HL-60/S4 (cell line): ENCODE measurements around the gene SH3D19.
"Not testable (repeated sequence)": the region's sequence is repeated elsewhere in the genome, so short reads cannot be mapped to it uniquely, and the experiment has no call there.

ENCODE experiments used
- in situ Hi-C: fragments of 300-500 bp; cut with MboI; formaldehyde crosslinking; loops from 2 replicates; pipeline ENCODE4 v1.14.3; 2022; ENCODE audit warnings: low sequenced_read_pairs

Gene SH3D19

DNA sequence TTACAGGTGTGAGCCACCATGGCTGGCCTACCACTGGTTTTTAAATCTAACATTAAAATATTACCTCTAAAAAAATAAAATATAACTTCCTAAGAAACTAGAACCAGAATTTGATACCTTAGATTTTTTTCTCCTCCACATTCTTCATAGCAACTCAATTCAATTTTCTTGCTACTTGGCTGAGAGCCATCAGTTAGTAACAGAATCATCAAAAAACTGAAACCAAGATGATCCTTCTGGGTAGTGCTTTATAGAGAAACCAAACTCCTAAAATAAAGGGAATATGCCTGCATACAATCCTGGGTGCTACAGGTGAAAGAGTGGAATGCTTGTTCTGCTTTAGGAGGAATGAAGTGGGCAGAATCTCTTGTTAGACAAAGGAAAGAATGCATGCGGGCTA lies 161.6 kb downstream of the SH3D19 start:
- in situ Hi-C loops, result no loop called here

DNA sequence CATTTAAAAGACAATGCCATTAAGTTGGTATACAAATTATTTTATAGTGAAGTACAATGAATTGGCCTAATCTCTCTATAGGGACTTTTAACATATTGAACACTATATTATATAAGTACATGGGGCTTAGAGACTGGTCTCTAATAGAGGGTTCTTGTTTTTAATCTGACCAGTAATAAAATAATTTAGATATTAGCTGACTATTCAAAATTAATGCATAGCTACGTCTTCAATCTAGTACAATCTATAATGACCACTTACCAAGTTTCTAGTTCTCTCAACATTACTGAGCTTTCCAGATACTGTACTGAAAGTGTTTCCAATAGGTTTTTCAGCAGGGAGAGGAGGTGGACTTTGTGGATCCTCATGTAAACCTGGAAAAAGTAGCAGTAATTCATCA lies 166.4 kb downstream of the SH3D19 start:
- in situ Hi-C loops, result no loop called here

DNA sequence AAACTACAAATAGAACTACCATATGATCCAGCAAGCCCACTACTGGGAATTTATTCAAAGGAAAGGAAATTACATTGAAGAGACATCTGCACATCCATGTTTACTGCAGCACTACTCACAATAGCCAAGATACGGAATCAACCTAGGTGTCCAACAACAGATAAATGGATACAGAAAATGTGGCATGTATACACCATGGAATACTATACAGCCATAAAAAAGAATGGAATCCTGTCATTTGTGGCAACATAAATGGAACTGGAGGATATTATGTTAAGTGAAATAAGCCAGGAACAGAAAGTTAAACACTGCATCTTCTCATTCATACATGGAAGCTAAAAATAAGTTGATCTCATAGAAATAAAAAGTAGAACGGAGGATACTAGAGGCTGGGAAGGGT lies 167.9 kb downstream of the SH3D19 start:
- in situ Hi-C loops, result no loop called here

DNA sequence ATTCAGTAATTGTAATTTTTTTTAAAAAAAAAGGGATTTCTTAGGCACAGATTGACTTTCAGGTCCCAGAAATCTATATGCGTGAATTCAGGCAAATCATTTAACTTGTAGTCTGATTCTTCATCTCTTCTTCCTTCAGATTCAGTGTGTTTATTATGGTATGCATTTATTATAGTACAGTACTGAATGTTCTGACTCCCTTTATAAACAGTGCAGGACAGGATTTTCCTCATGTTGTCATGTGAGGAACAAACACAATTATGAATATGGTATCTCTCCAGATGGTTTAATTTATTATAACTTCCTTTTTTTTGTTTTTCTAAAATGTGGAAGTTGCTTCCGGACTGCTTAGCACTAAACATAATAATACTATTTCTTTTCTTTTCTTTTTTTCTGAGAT lies 171.8 kb downstream of the SH3D19 start:
- in situ Hi-C loops, result no loop called here

DNA sequence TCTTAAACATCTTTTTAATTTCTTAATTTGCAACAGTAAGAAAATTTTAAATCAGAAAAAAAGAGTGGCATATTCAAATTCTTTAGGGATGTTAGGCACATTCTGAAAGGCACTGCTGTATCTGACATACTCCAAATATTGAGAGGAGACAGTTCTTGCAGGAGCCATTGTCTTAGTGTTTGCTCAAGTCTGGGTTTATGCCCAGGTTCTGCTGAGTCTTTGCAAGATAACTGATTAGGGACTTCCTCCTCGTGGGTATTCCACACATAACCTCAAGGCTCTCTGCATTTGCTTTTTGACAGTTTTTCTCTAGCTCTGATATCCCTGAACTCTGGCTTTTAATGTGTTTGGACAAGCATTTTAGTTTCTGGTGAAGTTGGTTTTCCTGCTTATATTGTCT lies 173.4 kb downstream of the SH3D19 start:
- in situ Hi-C loops, result no loop called here

DNA sequence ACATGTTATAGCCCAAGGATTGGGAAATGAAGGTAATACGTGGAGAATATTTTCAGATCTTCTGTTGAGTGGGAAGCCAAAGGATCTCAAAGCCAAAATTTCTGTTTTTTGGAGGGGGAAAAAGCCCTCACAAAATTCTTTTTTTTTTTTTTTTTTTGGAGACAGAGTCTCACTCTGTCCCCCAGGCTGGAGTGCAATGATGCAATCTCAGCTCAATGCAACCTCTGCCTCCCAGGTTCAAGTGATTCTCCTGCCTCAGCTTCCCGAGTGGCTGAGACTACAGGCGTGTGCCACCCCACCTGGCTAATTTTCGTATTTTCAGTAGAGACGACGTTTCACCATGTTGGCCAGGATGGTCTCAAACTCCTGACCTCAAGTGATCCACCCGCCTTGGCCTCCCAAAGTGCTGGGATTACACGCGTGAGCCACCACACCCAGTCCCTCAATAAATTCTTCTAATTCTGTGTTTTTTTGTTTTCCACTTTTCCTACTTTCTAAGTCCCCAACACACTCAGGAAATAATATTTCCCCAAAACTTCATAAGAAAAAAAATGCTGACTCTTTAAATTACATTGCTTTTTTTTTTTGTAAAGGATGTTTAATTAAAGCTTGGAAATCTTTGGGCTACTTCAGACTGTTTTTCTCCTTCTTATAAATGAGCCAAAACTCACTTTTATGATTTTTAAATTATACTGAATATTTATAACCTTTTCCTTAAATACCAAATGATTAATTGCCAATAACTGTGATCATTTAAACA lies 174.4 kb downstream of the SH3D19 start:
- in situ Hi-C loops, result no loop called here

DNA sequence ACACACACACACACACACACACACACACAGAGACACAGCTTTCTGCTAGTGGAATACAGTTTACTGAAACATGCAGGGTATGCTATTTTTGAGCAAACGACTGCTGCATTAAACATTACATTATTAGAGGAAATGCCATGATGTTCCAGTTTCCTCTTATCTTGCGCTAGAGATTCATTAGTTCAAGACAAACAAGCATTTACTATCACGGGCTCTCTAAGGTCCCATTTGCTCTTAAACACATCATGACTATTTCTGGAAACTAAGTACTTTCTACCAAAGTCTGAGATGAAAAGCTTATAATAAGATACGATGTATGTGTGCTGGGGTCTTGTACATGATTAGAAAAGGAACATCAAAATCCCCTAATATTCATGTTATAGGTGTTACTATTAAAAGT lies 177.1 kb downstream of the SH3D19 start:
- in situ Hi-C loops, result no loop called here

DNA sequence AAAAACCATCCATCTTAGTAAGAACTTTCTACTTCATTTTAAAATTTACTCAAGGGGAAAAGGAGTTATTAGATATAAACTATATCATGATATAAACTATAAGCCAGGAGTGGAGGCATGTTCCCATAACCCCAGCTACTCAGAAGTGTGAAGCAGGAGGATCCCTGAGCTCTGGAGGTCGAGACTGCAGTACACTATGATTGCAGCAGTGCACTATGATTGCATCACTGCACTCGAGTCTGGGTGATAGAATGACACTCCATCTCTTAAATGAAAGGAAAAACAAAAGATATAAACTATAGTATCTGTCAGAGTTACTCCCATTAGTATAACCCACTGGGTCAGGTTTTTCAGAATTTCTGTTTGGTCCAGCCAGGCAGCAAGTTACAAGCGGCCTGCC lies 178.4 kb downstream of the SH3D19 start:
- in situ Hi-C loops, result no loop called here

DNA sequence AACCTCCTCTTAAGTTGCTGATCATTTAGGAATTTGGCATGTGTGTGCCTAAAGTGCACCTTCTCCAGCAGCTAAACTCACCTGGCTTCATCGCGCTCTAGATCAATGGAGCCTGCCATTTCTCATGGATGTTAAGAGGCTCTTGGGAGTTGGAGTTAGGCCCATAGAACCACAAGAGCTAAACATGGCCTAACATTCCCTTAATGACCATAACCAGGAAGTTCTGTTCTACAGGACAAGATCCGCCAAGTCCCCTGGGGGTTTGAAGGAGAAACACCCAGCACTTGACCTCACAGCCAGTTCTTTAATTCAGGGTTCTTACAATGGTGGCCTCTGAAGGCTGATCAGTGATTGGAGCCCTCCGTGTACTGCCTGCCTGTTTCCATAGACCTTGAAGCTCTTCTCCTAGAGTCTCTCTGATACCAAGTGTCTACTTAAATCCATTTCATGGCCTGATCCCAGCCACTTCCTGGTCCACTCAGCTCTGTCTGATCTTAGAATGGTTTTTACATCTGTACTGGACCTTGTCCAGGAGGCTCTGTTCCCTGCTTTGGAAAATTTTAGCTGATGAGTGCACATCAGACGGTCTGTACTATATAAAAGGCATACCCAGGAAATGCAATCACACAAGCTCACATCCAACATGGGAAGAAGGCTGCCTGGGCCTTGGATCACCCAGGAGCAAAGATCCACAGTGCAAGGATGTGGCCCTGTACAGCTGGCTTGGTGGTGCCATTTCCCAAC lies 180.9 kb downstream of the SH3D19 start:
- in situ Hi-C loops, result no loop called here

DNA sequence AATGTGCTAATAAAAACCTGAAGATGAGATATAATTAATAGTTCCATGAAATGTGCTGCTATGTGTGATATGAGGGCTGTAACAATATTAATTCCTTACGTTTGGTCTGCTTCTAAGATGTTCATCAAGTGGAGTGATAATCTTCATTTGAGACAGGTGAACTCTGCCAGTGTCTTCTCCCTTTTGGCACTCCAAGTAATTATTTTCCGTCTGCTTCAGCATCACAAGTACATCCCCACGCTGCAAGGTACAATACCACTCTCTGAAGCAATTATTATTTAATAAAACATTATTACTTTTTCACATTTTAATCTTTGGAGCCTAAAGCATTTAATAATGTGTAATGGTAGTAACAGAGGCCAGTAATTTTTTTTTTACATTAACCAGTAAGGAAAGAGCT lies 181.6 kb downstream of the SH3D19 start:
- in situ Hi-C loops, result no loop called here

DNA sequence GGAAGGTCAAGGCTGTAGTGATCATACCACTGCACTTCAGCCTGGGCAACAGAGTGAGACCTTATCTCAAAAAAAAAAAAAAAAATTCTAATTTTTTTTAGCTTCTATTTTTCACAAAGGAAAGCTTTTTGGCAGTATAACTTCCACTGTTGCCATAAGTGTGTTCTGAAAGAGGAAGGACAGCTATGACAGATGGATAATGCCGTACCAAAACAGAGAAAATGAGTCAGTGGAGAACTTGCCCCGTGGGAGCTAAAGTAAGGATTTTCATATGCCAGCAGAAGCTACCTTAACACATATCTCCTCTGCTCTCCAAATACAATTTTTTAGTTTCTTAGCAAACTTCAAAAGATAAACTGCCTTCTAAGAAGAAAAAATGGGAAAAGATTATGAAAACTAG lies 182.2 kb downstream of the SH3D19 start:
- in situ Hi-C loops, result no loop called here

DNA sequence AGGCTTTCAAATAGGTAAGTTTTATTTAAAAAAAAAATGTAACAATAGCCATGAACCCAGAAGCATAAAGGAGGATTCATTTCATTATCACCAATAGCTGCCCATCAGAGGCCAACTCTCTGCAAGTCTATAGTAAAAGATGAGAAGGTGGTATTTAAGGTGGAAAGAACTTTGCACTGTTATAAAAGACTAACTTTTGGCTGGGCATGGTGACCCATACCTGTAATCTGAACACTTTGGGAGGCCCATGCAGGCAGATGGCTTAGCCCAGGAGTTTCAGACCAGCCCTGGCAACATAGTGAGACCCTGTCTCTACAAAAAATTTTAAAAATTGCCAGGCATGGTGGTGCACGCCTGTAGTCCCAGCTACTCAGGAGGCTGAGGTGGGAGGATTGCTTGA lies 182.6 kb downstream of the SH3D19 start:
- in situ Hi-C loops, result no loop called here

DNA sequence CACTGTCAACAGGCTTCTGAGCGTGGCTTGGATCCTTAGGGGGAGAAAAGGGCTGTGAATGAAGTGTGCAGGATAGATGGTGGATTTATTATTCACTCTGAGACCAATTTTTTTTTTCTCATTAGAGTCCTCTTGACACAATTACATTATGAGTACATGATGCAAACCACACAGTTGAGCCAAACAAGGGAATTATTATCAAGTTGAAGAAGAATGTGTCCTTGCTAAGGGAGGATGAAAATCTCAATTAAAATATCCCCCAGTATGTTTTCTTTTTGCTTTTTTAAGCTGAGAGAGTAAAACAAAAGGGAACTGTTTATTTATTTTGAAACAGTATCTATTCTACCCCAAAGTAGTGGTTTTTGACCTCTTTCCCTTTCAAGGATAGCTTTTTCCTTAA lies 185.6 kb downstream of the SH3D19 start:
- in situ Hi-C loops, result no loop called here

DNA sequence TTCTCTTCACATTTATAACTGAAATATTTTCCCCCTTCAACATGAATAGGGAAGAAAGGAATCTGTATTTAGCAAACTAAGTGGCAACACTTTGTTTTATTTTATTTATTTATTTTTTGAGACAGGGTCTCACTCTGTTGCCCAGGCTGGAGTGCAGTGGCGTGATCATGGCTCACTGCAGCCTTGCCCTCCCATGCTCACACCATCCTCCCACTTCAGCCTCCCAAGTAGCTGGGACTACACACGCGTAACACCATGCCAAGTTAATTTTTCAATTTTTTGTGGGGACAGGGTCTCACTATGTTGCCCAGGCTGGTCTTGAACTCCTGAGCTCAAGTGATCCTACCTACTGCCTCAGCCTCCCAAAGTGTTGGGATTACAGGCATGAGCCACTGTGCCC lies 189.4 kb downstream of the SH3D19 start:
- in situ Hi-C loops, result not testable (repeated sequence)

DNA sequence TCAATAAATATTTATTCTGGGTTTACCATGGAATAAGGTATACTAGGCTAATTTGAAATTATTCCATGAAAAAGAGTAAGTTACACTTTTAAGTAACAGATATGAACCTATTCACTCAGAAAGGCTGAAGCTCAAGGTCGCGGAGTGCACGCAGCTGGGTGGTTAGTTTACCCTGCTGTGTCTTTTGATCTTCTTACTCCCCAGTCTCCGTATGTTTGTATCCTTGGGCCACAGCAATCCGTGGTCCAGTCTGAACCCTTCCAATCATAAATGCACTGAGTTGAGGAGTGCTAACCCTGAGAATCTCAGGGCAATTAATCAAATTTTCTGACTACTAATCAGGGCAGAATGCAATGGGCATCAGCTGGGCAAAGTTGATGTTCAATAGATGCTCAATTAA lies 192.1 kb downstream of the SH3D19 start:
- in situ Hi-C loops, result no loop called here

DNA sequence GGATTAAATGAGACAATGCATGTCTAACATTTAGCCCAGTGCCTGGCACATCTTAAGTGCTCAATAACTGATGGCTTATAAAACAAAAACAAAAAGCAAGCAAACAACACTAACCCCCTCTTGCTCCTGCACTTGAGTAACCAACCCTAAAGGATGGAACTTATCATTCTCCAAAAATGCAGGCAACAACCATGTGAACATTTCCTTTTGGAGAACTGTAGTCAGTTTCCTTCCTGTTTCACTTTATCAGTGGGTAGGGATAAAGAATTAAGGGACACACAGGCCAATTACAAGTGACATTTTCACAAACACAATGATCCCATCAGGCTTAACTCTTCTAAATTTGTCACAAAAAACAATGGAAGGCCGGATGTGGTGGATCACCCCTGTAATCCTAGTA lies 195.6 kb downstream of the SH3D19 start:
- in situ Hi-C loops, result no loop called here

DNA sequence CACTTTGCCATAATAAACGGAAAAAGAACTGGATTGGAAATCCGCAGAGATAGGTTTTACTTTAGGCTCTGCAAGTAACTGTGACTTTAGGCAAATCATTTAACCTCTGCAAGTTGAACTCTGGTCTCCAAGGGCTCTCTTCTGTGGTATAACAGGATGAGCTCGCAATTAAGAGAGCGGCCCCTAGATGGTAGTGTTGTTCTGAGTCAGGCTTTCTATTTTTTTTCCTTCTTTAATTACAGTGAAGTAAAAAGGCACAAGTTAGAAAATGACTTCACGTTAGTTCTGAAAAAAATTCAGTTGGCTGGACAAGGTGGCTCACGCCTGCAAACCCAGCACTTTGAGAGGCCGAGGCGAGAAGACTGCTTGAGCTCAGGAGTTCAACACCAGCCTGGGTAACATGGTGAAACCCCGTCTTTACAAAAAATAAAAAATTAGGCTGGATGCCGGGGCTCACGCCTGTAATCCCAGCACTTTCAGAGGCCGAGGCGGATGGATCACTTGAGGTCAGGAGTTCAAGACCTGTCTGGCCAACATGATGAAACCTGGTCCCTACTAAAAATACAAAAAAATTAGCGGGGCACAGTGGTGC lies 207.9 kb downstream of the SH3D19 start:
- in situ Hi-C loops, result no loop called here

DNA sequence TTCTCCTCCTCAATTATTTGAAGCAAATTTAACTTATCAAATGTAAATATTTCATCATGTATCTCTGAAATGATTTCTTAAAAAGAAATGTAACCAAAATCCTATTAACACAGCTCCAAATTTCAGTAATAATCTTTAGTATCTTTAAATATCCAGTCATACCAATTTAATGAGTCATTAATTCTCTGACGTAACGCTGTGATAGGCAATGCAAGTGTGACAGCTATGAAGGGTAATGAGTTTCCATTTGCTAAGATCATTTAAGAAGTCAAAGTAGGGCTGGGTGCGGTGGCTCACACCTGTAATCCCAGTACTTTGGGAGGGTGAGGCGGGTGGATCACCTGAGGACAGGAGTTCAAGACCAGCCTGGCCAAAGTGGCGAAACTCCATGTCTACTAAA lies 210.4 kb downstream of the SH3D19 start:
- in situ Hi-C loops, result no loop called here

DNA sequence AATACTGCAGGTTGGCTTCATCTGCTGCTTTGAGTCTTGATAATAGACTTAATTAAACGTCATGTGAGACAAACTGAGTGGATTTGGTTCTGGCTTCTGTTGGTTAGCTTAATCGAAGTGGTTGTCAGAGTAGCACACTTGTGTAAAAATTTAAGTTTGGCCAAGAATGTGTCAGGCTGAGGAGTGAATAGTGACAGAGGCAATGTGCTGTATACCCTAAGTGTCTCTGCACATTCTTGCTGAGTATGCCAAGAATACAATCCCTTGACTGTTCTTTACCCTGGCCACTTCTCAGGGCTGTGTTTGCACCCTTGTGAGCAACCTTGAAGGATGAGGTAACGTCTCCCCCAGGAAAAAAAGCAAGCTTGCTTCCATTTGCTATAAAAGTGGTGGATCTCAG lies 211.1 kb downstream of the SH3D19 start:
- in situ Hi-C loops, result no loop called here

DNA sequence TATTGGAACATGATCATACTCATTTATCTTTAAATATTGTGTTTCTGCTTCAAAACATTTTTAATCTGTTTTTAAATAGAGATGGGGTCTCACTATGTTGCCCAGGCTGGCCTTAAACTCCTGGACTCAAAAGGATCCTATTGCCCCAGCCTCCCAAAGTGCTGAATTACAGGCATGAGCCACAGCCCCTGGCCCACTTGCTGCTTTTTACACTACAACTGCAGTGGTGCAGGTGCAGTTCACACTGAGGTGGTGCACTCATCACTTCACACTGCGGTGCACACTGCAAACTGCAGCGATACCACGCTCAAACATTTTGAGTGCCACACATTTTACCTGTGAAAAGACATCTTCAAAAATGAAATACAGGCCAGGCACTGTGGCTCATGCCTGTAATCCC lies 215.2 kb downstream of the SH3D19 start:
- in situ Hi-C loops, result no loop called here

DNA sequence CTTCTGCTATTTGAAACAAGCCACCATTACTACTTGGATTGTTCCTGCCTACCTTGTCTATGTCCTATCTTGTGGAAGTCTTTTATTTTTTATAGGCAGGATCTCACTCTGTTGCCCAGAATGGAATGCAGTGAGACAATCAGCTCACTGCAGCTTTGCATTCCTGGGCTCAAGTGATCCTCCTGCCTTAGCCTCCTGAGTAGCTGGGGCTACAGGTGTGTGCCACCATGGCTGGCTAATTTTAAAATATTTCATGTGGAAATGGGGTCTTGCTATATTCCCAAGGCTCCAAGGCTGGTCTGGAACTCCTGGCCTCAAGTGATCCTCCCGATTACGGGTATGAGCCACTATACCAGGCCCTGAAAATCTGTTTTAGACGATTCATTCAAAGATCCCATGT lies 218.3 kb downstream of the SH3D19 start:
- in situ Hi-C loops, result no loop called here

DNA sequence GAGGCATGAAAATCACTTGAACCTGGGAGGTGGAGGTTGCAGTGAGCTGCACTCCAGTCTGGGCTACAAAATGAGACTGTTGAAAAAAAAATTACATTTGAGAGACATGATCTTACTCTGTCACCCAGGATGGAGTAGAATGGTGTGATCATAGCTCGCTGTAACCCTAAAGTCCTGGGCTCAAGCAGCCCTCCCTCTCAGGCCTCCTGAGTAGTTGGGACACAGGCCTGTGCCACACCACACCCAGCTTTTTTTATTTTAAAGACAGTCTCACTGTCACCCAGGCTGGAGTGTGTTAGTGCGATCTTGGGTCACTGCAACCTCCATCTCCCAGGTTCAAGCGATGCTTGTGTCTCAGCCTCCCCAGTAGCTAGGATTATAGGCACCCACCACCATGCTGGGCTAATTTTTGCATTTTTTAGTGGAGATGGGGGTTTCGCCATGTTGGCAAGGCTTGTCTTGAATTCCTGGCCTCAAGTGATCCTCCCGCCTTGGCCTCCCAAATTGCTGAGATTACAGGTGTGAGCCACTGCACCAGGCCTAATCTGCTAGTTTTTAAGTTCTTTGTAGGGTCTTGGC lies 219.9 kb downstream of the SH3D19 start:
- in situ Hi-C loops, result no loop called here
